Astrocyte (in vitro differentiated cells and primary cell): Measurements from ENCODE around the gene DRC7.

Source experiments
- EZH2 ChIP-seq: IDR thresholded peaks from 2 replicates; pipeline ENCODE4 v1.6.1; 2012; ENCODE audit warnings: mild to moderate bottlenecking, low read length, inconsistent platforms; ENCODE audit not compliant: insufficient read depth
- TF ChIP-seq, protein P1 (sequence below): IDR thresholded peaks from 2 replicates; pipeline ENCODE4 v1.5.1; 2011; ENCODE audit warnings: low read depth, mild to moderate bottlenecking, inconsistent platforms, low read length, moderate library complexity; ENCODE audit not compliant: insufficient read depth

DNA sequence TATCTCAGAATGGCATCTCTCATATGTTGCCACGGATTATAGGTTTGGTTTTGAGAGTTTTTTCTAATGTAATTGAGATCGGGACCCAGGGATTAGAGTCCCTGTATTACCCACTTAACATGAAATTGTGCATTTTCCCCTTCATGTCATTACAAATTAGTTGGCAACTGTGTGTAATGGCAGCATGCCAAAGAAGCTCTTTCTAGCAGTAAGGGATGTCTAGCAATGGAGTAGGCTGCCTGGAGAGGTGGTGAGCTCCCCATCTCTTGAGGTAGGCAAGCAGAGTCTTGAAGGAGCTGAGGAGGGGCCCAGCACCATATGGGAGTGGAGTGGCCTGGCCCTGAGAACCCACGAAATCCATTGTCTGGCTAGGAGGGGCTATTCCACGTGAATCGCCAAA, 30.9 kb downstream of the DRC7 start:
- no peak for TF ChIP-seq EZH2
- TF ChIP-seq, protein P1, sequence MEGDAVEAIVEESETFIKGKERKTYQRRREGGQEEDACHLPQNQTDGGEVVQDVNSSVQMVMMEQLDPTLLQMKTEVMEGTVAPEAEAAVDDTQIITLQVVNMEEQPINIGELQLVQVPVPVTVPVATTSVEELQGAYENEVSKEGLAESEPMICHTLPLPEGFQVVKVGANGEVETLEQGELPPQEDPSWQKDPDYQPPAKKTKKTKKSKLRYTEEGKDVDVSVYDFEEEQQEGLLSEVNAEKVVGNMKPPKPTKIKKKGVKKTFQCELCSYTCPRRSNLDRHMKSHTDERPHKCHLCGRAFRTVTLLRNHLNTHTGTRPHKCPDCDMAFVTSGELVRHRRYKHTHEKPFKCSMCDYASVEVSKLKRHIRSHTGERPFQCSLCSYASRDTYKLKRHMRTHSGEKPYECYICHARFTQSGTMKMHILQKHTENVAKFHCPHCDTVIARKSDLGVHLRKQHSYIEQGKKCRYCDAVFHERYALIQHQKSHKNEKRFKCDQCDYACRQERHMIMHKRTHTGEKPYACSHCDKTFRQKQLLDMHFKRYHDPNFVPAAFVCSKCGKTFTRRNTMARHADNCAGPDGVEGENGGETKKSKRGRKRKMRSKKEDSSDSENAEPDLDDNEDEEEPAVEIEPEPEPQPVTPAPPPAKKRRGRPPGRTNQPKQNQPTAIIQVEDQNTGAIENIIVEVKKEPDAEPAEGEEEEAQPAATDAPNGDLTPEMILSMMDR: no peak
